ENCODE measurements around the gene SNORC.

SNORC gene

GRCh38 chr2:232879618-232880494 lies 9.8 kb downstream of the SNORC start:
- in situ Hi-C loops (cut with MboI; ENCODE audit: low sequenced_read_pairs), result no loop called here

GRCh38 chr2:232880764-232881351 lies 10.8 kb downstream of the SNORC start:
- in situ Hi-C loops (cut with MboI; ENCODE audit: low sequenced_read_pairs), result no loop called here

- in situ Hi-C loops (cut with MboI; ENCODE audit: low sequenced_read_pairs), result no loop called here
Measured at GRCh38 chr2:232882085-232882484, 12.0 kb downstream of the SNORC start.

GRCh38 chr2:232882505-232883115 lies 12.5 kb downstream of the SNORC start:
- in situ Hi-C loops (cut with MboI; ENCODE audit: low sequenced_read_pairs), result no loop called here

- in situ Hi-C loops (cut with MboI; ENCODE audit: low sequenced_read_pairs), result no loop called here
Measured at GRCh38 chr2:232883116-232883721, 13.2 kb downstream of the SNORC start.

- in situ Hi-C loops (cut with MboI; ENCODE audit: low sequenced_read_pairs), result no loop called here
Measured at GRCh38 chr2:232884001-232884421, 13.9 kb downstream of the SNORC start.

GRCh38 chr2:232884549-232885263 lies 14.6 kb downstream of the SNORC start:
- in situ Hi-C loops (cut with MboI; ENCODE audit: low sequenced_read_pairs), result no loop called here

- in situ Hi-C loops (cut with MboI; ENCODE audit: low sequenced_read_pairs), result no loop called here
Measured at GRCh38 chr2:232885264-232885961, 15.3 kb downstream of the SNORC start.

GRCh38 chr2:232886176-232886575 lies 16.1 kb downstream of the SNORC start:
- in situ Hi-C loops (cut with MboI; ENCODE audit: low sequenced_read_pairs), result no loop called here

- in situ Hi-C loops (cut with MboI; ENCODE audit: low sequenced_read_pairs), result no loop called here
Measured at GRCh38 chr2:232886632-232887031, 16.6 kb downstream of the SNORC start.

GRCh38 chr2:232887171-232887850 lies 17.2 kb downstream of the SNORC start:
- in situ Hi-C loops (cut with MboI; ENCODE audit: low sequenced_read_pairs), result no loop called here

GRCh38 chr2:232888099-232888836 lies 18.2 kb downstream of the SNORC start:
- in situ Hi-C loops (cut with MboI; ENCODE audit: low sequenced_read_pairs), result no loop called here

GRCh38 chr2:232888839-232889529 lies 18.9 kb downstream of the SNORC start:
- in situ Hi-C loops (cut with MboI; ENCODE audit: low sequenced_read_pairs), result no loop called here

GRCh38 chr2:232889876-232890401 lies 19.9 kb downstream of the SNORC start:
- in situ Hi-C loops (cut with MboI; ENCODE audit: low sequenced_read_pairs), result no loop called here

- in situ Hi-C loops (cut with MboI; ENCODE audit: low sequenced_read_pairs), result no loop called here
Measured at GRCh38 chr2:232890536-232890895, 20.5 kb downstream of the SNORC start.

- in situ Hi-C loops (cut with MboI; ENCODE audit: low sequenced_read_pairs), result no loop called here
Measured at GRCh38 chr2:232890896-232891601, 21.0 kb downstream of the SNORC start.

- in situ Hi-C loops (cut with MboI; ENCODE audit: low sequenced_read_pairs), result no loop called here
Measured at GRCh38 chr2:232891621-232892071, 21.6 kb downstream of the SNORC start.

GRCh38 chr2:232892221-232892620 lies 22.2 kb downstream of the SNORC start:
- in situ Hi-C loops (cut with MboI; ENCODE audit: low sequenced_read_pairs), result no loop called here

Data from HL-60/S4 treated with retinoic acid at 250 ng/mL for 4 days and 3 days (cell line).